ENCODE data around the gene SMPX.
A peak's percentile ranks its signal among the peaks of the same experiment; 100 is the strongest.

The SMPX gene

DNA sequence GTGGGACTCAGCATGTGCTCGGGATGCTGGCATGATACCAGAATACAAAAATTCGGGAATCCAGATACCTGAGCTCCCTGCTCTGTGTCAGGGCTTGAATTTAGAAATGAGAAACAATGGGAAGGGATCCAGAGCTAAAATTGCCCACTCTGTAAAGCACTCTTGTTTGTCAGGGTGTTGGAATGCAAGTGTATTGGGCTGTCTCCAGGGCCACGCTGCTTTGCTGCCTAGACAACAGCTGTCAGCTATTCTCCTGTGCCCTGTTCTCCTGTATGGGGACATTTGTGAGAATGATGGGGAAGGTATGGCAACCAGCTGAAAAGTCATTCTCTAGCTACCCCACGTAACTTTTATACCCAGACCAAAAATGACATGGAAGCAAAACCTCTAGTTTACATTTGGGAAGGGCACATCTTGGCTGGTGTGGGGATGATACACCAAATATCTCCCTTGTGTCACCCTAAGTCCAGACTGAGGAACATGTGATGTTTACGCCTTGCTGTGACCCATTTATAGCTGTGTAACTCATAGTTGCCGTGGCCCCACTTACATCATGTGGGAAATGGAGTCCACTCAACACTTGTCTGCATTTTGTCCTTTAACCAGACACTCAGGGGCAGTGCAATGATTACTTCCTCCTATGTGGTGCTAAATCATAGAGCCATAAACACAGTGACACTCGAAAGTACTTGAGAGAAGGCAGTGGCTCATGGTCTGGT, 46.6 kb downstream of the SMPX start:
- Histone ChIP-seq H3K27ac (ENCODE audit: low read depth, low read length, poor library complexity, severe bottlenecking) (no peak overlapping the region), H3K4me3 (ENCODE audit: low read depth, low read length, poor library complexity, severe bottlenecking) (no peak overlapping the region), H3K4me2 (ENCODE audit: low read length) (no peak overlapping the region), H2AFZ (ENCODE audit: low read length) (no peak overlapping the region), H3K9me2 (ENCODE audit: low read depth, low read length) (no peaks in the 10 kb centered on the region), H3K9ac (ENCODE audit: low read length) (no peak overlapping the region), H3K79me2 (ENCODE audit: insufficient read depth, low read length) (no peaks in the 10 kb centered on the region), H3K4me1 (ENCODE audit: insufficient read depth, low read length, severe bottlenecking) (no peaks in the 10 kb centered on the region), H4K20me1 (ENCODE audit: insufficient read depth, low read length) (no peaks in the 10 kb centered on the region), H3F3A (ENCODE audit: insufficient read depth, low read length) (no peaks in the 10 kb centered on the region), H3K27me3 (ENCODE audit: insufficient read depth, low read length) (no peaks in the 10 kb centered on the region), H3K36me3 (ENCODE audit: insufficient read depth, low read length) (no peaks in the 10 kb centered on the region), H3K9me3 (ENCODE audit: low read length) (no peaks in the 10 kb centered on the region)
- no peak for TF ChIP-seq EZH2 (IDR thresholded peaks at IDR 0.05; ENCODE audit: borderline replicate concordance, low read length)
- TF ChIP-seq, protein P1, sequence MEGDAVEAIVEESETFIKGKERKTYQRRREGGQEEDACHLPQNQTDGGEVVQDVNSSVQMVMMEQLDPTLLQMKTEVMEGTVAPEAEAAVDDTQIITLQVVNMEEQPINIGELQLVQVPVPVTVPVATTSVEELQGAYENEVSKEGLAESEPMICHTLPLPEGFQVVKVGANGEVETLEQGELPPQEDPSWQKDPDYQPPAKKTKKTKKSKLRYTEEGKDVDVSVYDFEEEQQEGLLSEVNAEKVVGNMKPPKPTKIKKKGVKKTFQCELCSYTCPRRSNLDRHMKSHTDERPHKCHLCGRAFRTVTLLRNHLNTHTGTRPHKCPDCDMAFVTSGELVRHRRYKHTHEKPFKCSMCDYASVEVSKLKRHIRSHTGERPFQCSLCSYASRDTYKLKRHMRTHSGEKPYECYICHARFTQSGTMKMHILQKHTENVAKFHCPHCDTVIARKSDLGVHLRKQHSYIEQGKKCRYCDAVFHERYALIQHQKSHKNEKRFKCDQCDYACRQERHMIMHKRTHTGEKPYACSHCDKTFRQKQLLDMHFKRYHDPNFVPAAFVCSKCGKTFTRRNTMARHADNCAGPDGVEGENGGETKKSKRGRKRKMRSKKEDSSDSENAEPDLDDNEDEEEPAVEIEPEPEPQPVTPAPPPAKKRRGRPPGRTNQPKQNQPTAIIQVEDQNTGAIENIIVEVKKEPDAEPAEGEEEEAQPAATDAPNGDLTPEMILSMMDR (IDR thresholded peaks at IDR 0.05; ENCODE audit: low read length) = no peak

GRCh38 chrX:21708116-21708515, 49.8 kb downstream of the SMPX start:
- TF ChIP-seq, protein P1 (IDR thresholded peaks at IDR 0.05; ENCODE audit: low read length) = peak; percentile 33; the same call in 1 of the 2 replicates
- no peak for TF ChIP-seq EZH2 (IDR thresholded peaks at IDR 0.05; ENCODE audit: borderline replicate concordance, low read length)
- Histone ChIP-seq H3K9me3 (ENCODE audit: low read length) (no peaks in the 10 kb centered on the region), H3K27me3 (ENCODE audit: insufficient read depth, low read length) (no peaks in the 10 kb centered on the region), H3K4me1 (ENCODE audit: insufficient read depth, low read length, severe bottlenecking) (no peaks in the 10 kb centered on the region), H3K4me3 (ENCODE audit: low read depth, low read length, poor library complexity, severe bottlenecking) (no peak overlapping the region), H3K27ac (ENCODE audit: low read depth, low read length, poor library complexity, severe bottlenecking) (no peak overlapping the region), H3K36me3 (ENCODE audit: insufficient read depth, low read length) (no peaks in the 10 kb centered on the region), H3K9ac (ENCODE audit: low read length) (no peak overlapping the region), H4K20me1 (ENCODE audit: insufficient read depth, low read length) (no peaks in the 10 kb centered on the region), H3F3A (ENCODE audit: insufficient read depth, low read length) (no peaks in the 10 kb centered on the region), H3K4me2 (ENCODE audit: low read length) (no peak overlapping the region), H3K79me2 (ENCODE audit: insufficient read depth, low read length) (no peaks in the 10 kb centered on the region), H3K9me2 (ENCODE audit: low read depth, low read length) (no peaks in the 10 kb centered on the region), H2AFZ (ENCODE audit: low read length) (no peak overlapping the region)

GRCh38 chrX:21705225-21705624, 52.7 kb downstream of the SMPX start:
- no peaks in the 10 kb centered on the region for H3K9me3 ChIP-seq (ENCODE audit: low read length)
- H3K36me3 ChIP-seq (ENCODE audit: insufficient read depth, low read length) = no peaks in the 10 kb centered on the region
- H3K4me2 ChIP-seq (ENCODE audit: low read length) = no peak overlapping the region
- H3K4me1 ChIP-seq (ENCODE audit: insufficient read depth, low read length, severe bottlenecking) = no peaks in the 10 kb centered on the region
- no peak overlapping the region for H2AFZ ChIP-seq (ENCODE audit: low read length)
- no peak overlapping the region for H3K27ac ChIP-seq (ENCODE audit: low read depth, low read length, poor library complexity, severe bottlenecking)
- H3F3A ChIP-seq (ENCODE audit: insufficient read depth, low read length) = no peaks in the 10 kb centered on the region
- no peaks in the 10 kb centered on the region for H4K20me1 ChIP-seq (ENCODE audit: insufficient read depth, low read length)
- TF ChIP-seq, protein P1 (IDR thresholded peaks at IDR 0.05; ENCODE audit: low read length) = no peak
- no peak for TF ChIP-seq EZH2 (IDR thresholded peaks at IDR 0.05; ENCODE audit: borderline replicate concordance, low read length)
- no peaks in the 10 kb centered on the region for H3K9me2 ChIP-seq (ENCODE audit: low read depth, low read length)
- no peaks in the 10 kb centered on the region for H3K27me3 ChIP-seq (ENCODE audit: insufficient read depth, low read length)
- H3K79me2 ChIP-seq (ENCODE audit: insufficient read depth, low read length) = no peaks in the 10 kb centered on the region
- no peak overlapping the region for H3K4me3 ChIP-seq (ENCODE audit: low read depth, low read length, poor library complexity, severe bottlenecking)
- H3K9ac ChIP-seq (ENCODE audit: low read length) = no peak overlapping the region

Data from OCI-LY1 (cell line).